B cell (primary cell): ENCODE measurements around the gene TCF3.

Source experiments
- CTCF ChIP-seq: fragments of 200-600 bp; IDR thresholded peaks from one replicate; pipeline ENCODE4 v1.8.0; 2022; ENCODE audit warnings: antibody characterized with exemption, mild to moderate bottlenecking
- EZH2 ChIP-seq: IDR thresholded peaks from 2 replicates; pipeline ENCODE4 v1.6.1; 2012; ENCODE audit warnings: borderline replicate concordance, low read depth, mild to moderate bottlenecking, moderate library complexity, low read length; ENCODE audit not compliant: insufficient read depth, poor library complexity, severe bottlenecking

- TF ChIP-seq CTCF (no peak), EZH2 (no peak)
Measured at GRCh38 chr19:1658150-1659083, 6.0 kb upstream of the TCF3 start.
